ENCODE measurements around the gene DNAJC15.
"Not testable (repeated sequence)": the region's sequence is repeated elsewhere in the genome, so short reads cannot be mapped to it uniquely, and the experiment has no call there.

Gene DNAJC15

GRCh38 chr13:43003729-43004128 is 19.7 kb upstream of the DNAJC15 start:
- no peak for DNase-seq (ENCODE audit: low read depth in 2 of 2)

- DNase-seq (ENCODE audit: low read depth in 2 of 2), result no peak
Measured at GRCh38 chr13:43005460-43006236, 17.7 kb upstream of the DNAJC15 start.

GRCh38 chr13:43006893-43007631 is 16.3 kb upstream of the DNAJC15 start:
- DNase-seq (ENCODE audit: low read depth in 2 of 2), result no peak

- no peak for DNase-seq (ENCODE audit: low read depth in 2 of 2)
Measured at GRCh38 chr13:43008596-43008995, 14.8 kb upstream of the DNAJC15 start.

- DNase-seq (ENCODE audit: low read depth in 2 of 2), result no peak
Measured at GRCh38 chr13:43009506-43009905, 13.9 kb upstream of the DNAJC15 start.

- no peak for DNase-seq (ENCODE audit: low read depth in 2 of 2)
Measured at GRCh38 chr13:43014162-43014561, 9.2 kb upstream of the DNAJC15 start.

GRCh38 chr13:43016226-43016625 is 7.2 kb upstream of the DNAJC15 start:
- no peak for DNase-seq (ENCODE audit: low read depth in 2 of 2)

- DNase-seq (ENCODE audit: low read depth in 2 of 2), result no peak
Measured at GRCh38 chr13:43019811-43020210, 3.6 kb upstream of the DNAJC15 start.

GRCh38 chr13:43020794-43021193 is 2.6 kb upstream of the DNAJC15 start:
- no peak for DNase-seq (ENCODE audit: low read depth in 2 of 2)

- DNase-seq (ENCODE audit: low read depth in 2 of 2), result no peak
Measured at GRCh38 chr13:43021926-43022670, 1.3 kb upstream of the DNAJC15 start.

- DNase-seq (ENCODE audit: low read depth in 2 of 2), result no peak
Measured at GRCh38 chr13:43022934-43023288, 475 bp upstream of the DNAJC15 start.

GRCh38 chr13:43026262-43026661 is 2.9 kb downstream of the DNAJC15 start:
- DNase-seq (ENCODE audit: low read depth in 2 of 2), result no peak

- DNase-seq (ENCODE audit: low read depth in 2 of 2), result no peak
Measured at GRCh38 chr13:43030548-43030947, 7.2 kb downstream of the DNAJC15 start.

GRCh38 chr13:43031881-43032280 is 8.5 kb downstream of the DNAJC15 start:
- no peak for DNase-seq (ENCODE audit: low read depth in 2 of 2)

GRCh38 chr13:43033038-43033437 is 9.7 kb downstream of the DNAJC15 start:
- no peak for DNase-seq (ENCODE audit: low read depth in 2 of 2)

- DNase-seq (ENCODE audit: low read depth in 2 of 2), result no peak
Measured at GRCh38 chr13:43036351-43037250, 13.2 kb downstream of the DNAJC15 start.

- DNase-seq (ENCODE audit: low read depth in 2 of 2), result no peak
Measured at GRCh38 chr13:43039966-43040365, 16.6 kb downstream of the DNAJC15 start.

GRCh38 chr13:43040581-43041368 is 17.4 kb downstream of the DNAJC15 start:
- DNase-seq (ENCODE audit: low read depth in 2 of 2), result not testable (repeated sequence)

GRCh38 chr13:43041369-43041921 is 18.1 kb downstream of the DNAJC15 start:
- DNase-seq (ENCODE audit: low read depth in 2 of 2), result no peak

- DNase-seq (ENCODE audit: low read depth in 2 of 2), result no peak
Measured at GRCh38 chr13:43042410-43042921, 19.1 kb downstream of the DNAJC15 start.
